GM12801 (cell line): ENCODE results near the gene PARP11.

Source experiments
- TF ChIP-seq, protein P1 (sequence below): IDR thresholded peaks from one replicate; pipeline ENCODE4 v1.5.1; 2011; ENCODE audit warnings: control low read depth; ENCODE audit not compliant: insufficient read length; ENCODE audit errors: extremely low read depth

PARP11 gene

DNA sequence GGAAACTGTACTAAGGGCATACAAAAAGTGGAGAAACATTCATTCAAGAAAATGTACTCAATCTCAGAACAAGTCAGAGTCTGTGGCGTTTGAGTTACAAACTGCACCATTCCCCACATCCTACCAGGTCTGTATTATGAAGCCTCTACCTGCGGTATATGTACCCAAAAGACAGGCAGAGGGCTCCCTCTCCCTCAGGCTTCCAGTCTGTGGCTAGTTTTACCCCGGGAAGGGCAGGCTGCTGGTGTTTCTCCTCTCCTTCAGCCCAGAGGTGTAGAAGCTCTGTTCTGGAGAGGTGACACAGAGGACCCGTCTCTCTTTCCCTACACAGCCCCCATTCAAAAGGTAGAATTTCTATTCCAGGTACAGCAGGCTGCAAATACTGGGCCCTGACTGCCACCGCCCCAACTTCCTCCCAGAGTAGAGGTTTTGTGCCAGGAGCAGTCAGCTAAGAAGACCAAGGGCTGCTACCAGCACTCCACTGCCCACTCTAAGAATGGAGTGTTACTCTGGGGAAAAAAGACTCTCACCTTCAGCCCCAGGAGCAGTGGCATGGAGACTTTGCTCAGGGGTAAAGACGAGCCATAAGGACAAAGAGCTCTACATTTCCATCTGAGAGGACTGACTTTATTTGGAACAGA, 39.4 kb downstream of the PARP11 start:
- TF ChIP-seq, protein P1, sequence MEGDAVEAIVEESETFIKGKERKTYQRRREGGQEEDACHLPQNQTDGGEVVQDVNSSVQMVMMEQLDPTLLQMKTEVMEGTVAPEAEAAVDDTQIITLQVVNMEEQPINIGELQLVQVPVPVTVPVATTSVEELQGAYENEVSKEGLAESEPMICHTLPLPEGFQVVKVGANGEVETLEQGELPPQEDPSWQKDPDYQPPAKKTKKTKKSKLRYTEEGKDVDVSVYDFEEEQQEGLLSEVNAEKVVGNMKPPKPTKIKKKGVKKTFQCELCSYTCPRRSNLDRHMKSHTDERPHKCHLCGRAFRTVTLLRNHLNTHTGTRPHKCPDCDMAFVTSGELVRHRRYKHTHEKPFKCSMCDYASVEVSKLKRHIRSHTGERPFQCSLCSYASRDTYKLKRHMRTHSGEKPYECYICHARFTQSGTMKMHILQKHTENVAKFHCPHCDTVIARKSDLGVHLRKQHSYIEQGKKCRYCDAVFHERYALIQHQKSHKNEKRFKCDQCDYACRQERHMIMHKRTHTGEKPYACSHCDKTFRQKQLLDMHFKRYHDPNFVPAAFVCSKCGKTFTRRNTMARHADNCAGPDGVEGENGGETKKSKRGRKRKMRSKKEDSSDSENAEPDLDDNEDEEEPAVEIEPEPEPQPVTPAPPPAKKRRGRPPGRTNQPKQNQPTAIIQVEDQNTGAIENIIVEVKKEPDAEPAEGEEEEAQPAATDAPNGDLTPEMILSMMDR: no peak

DNA sequence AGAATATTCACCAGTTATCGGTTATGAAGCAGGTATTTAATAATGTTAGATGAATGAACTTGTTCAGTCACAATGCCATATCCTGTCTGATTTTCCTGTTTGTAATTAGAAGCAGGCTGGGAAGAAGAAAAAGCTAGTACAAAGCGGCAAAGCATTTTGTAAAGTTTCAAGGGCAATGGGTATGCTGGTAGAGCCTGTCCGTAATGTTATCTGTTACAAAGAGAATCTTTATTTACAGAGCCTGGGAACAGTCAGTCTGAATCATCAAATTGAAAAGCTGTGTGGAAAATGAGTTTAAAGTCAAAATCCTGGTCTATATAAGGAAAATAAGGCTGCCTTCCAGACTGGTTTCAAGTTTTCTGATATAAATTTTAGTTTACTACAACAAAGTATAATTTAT, 40.5 kb downstream of the PARP11 start:
- TF ChIP-seq, protein P1: no peak

DNA sequence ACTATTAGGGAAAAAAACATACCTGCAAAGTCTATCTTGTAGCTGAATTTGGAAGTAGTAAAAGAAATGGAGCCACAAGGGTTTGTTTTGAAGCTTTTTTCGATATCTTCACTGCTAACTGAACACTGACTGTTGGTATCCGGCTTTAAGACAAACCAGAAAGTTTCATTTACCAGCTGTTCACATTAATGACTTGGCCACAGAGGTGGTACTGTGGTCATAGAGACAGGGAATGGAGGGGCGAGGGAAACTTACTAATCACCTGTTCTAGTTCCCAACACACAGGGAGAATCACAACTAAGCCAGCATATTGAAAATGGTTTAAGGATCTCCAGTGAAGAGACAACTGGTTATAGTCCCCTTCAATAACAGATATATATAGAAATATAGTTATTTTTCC, 44.3 kb downstream of the PARP11 start:
- TF ChIP-seq, protein P1: no peak

DNA sequence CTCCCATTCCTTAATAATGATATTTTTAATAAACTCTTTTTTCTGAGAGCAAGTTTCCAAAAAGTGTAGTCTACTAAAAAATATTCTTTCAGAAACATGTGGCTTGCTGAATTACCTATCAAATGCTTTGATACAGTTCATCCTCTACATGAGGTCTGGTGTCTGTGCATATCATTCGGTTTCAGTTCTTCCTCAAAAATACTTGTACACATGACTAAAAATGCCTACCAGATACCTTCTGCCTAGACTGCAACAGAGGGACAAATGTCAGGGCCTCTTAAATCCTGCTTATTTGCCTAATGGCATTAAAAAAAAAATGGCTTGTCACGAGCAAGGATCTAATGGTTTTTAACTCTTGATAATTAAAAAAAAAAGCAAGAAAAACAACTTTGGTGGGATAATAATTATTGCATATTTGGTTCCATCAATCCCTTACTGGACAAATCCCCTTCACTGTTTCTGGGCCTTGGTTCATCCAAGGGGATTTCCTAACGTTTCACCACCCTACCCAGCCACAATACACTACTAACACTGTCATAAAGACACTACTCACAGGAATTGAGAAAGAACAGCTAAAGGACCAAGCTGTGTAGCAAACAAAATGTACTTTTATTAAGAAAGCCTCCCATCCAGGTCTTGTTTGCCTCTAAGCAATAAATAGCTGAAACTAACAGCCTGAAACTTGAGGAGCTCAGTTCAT, 45.7 kb downstream of the PARP11 start:
- TF ChIP-seq, protein P1: no peak

DNA sequence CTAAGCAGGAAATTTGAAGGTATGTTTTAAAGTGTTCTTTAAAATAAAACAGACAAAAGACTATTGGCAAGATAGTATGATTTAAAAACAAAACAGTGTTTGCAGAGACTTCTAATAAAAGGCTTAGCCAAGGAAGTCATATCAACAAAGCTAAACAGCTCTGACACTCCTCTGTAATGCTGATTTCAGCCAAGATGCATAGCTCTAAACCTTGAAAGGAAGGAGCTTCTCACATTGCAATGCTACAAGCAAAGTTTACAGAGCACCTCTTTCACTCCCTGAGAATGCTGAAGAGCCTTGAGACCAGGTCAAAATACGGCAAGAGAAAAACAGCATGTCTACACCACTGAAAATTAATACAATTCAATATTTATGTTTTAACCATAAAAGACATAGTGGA, 51.8 kb downstream of the PARP11 start:
- TF ChIP-seq, protein P1: no peak

DNA sequence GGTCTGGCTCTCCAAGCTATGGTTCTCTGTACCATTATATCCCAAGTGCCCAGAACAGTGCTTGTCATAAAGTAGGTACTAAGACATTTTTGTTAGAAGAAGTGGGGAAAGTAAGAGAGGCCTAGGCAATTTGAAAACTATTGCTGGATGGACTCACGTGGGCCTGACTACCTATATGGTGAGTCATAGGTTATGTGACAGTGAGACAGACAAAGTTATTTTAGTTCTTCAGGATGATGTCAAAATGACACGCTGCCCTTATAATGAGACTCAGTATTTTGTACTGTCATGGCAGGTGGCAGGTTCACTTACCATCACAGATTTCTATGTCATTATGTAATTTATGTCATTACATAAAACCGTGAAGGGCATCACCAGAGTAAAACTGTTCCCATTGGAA, 53.1 kb downstream of the PARP11 start:
- TF ChIP-seq, protein P1: no peak

DNA sequence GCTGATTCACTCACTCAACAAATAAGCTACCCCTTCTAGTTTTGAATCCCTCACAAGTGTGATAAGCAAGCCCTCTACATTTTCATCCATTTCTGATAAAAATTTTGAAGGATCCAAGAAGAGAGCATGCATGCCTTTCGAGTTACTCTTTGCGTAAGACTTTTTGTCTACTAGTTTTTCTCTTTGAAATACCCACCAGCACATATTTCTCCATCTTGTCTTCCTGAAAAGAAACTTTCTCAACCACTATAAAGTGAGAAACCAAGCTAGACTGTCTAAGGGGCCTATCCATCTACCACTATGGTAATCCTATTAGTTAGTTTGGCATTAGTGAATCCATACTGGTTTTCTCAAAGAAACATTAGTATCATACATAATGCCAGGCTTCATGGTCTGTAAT, 56.9 kb downstream of the PARP11 start:
- TF ChIP-seq, protein P1: no peak
